Right lung (tissue), 5 donors: ENCODE measurements around the gene LRP10. TPM values are rescaled to one million over a fixed set of nuclear protein-coding genes. Genes with fewer than 3 reads are reported as not detected.
A peak's percentile ranks its signal among the peaks of the same experiment; 100 is the strongest.
"Not testable (repeated sequence)": the region's sequence is repeated elsewhere in the genome, so short reads cannot be mapped to it uniquely, and the experiment has no call there.

Experiments used
- DNase-seq, 2 donors: peaks; one replicate each; pipeline ENCODE4 v3.0.0-alpha.2; 2013
- polyA plus RNA-seq, 5 donors: library from polyadenylated mRNA; unstranded; fragments of 120-200 nt; gene quantifications; one replicate each; pipeline versions ENCODE4 v1.2.1 to v1.2.3, GENCODE V29; 2013; ENCODE audit warnings: inconsistent platforms in 1 of 5, low replicate concordance in 1 of 5; ENCODE audit not compliant: insufficient read length in 5 of 5, insufficient read depth in 1 of 5

LRP10 gene
- polyA plus RNA-seq, 5 donors, result 43.1 to 64.5 (median 51.0) TPM

GRCh38 chr14:22860377-22860776 lies 11.2 kb upstream of the LRP10 start:
- DNase-seq, result not testable (repeated sequence)

- DNase-seq, result no peak
These were observed 9.9 kb upstream of the LRP10 start for GRCh38 chr14:22861651-22862050.

- DNase-seq, result no peak
These were observed 6.6 kb upstream of the LRP10 start for GRCh38 chr14:22864979-22865378.

GRCh38 chr14:22865424-22866405 lies 5.8 kb upstream of the LRP10 start:
- DNase-seq, result no peak

GRCh38 chr14:22866874-22867273 lies 4.7 kb upstream of the LRP10 start:
- no peak for DNase-seq

GRCh38 chr14:22870811-22871223 lies 723 bp upstream of the LRP10 start:
- DNase-seq, result no peak

- DNase-seq, result peak; percentile 79 to 87
These were observed 693 bp downstream of the LRP10 start for GRCh38 chr14:22872033-22872832.

GRCh38 chr14:22872833-22873520 lies 1.4 kb downstream of the LRP10 start:
- no peak for DNase-seq

GRCh38 chr14:22875003-22875747 lies 3.6 kb downstream of the LRP10 start:
- no peak for DNase-seq

- no peak for DNase-seq
These were observed 4.3 kb downstream of the LRP10 start for GRCh38 chr14:22875748-22876319.

- no peak for DNase-seq
These were observed 5.5 kb downstream of the LRP10 start for GRCh38 chr14:22877000-22877501.

GRCh38 chr14:22878271-22879246 lies 7.0 kb downstream of the LRP10 start:
- DNase-seq, result no peak

- DNase-seq, result no peak
These were observed 10.5 kb downstream of the LRP10 start for GRCh38 chr14:22882064-22882463.

- DNase-seq, result no peak
These were observed 11.1 kb downstream of the LRP10 start for GRCh38 chr14:22882529-22883172.

GRCh38 chr14:22883173-22883976 lies 11.8 kb downstream of the LRP10 start, which contains the start of gene REM2:
Gene REM2 (plus strand): TSS chr14:22883222. CDS start chr14:22883288, 66 bp downstream.
- no peak for DNase-seq

- DNase-seq, result no peak
These were observed 12.7 kb downstream of the LRP10 start for GRCh38 chr14:22884076-22884737.
